ENCODE measurements around the gene GCDH.

GRCh38 chr19:12932392-12933286 is 41.7 kb downstream of the GCDH start:
- TF ChIP-seq, protein P1, sequence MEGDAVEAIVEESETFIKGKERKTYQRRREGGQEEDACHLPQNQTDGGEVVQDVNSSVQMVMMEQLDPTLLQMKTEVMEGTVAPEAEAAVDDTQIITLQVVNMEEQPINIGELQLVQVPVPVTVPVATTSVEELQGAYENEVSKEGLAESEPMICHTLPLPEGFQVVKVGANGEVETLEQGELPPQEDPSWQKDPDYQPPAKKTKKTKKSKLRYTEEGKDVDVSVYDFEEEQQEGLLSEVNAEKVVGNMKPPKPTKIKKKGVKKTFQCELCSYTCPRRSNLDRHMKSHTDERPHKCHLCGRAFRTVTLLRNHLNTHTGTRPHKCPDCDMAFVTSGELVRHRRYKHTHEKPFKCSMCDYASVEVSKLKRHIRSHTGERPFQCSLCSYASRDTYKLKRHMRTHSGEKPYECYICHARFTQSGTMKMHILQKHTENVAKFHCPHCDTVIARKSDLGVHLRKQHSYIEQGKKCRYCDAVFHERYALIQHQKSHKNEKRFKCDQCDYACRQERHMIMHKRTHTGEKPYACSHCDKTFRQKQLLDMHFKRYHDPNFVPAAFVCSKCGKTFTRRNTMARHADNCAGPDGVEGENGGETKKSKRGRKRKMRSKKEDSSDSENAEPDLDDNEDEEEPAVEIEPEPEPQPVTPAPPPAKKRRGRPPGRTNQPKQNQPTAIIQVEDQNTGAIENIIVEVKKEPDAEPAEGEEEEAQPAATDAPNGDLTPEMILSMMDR (IDR thresholded peaks at IDR 0.05): no peak
- TF ChIP-seq POLR2A (IDR thresholded peaks at IDR 0.05): no peak
